Lower lobe of right lung (tissue), 2 donors: ENCODE results near the gene RAB43. TPM values are rescaled to one million over a fixed set of nuclear protein-coding genes. Genes with fewer than 3 reads are reported as not detected.

Source experiments
- ATAC-seq, 2 donors: fragments of 200-7000 bp; cut with Tn5 transposase; one replicate each; pipeline ENCODE4 v1.9.1; 2020 to 2022; ENCODE audit warnings: mild to moderate bottlenecking in 2 of 2, moderate library complexity in 2 of 2
- DNase-seq: peaks from one replicate; pipeline ENCODE4 v3.0.0-alpha.2; 2020
- H3K27ac ChIP-seq: fragments of 200-600 bp; one replicate; pipeline ENCODE4 v1.8.0; 2022
- H3K27me3 ChIP-seq: fragments of 200-600 bp; one replicate; pipeline ENCODE4 v1.8.0; 2022; ENCODE audit warnings: low read depth
- H3K36me3 ChIP-seq: fragments of 200-600 bp; one replicate; pipeline ENCODE4 v1.8.0; 2022; ENCODE audit warnings: mild to moderate bottlenecking
- H3K4me1 ChIP-seq: fragments of 200-600 bp; one replicate; pipeline ENCODE4 v1.8.0; 2022
- H3K4me3 ChIP-seq: fragments of 200-600 bp; one replicate; pipeline ENCODE4 v1.8.0; 2022; ENCODE audit warnings: mild to moderate bottlenecking
- H3K9me3 ChIP-seq: fragments of 200-600 bp; one replicate; pipeline ENCODE4 v1.8.0; 2022
- intact Hi-C: fragments of 100-400 bp; cut with DNase I; formaldehyde crosslinking; loops from one replicate; pipeline ENCODE4 v1.11.0; 2022
- total RNA-seq: library from RNA; stranded (reverse); fragmentation: NEBNext Ultra II Directional; extraction: Animal tissue kit (Norgen Biotek cat#: 25700); gene quantifications from one replicate; pipeline ENCODE4 v1.2.1, GENCODE V29; 2021
- TF ChIP-seq, protein P1 (sequence below): fragments of 200-600 bp; IDR thresholded peaks from one replicate; pipeline ENCODE4 v1.8.0; 2022; ENCODE audit warnings: antibody characterized with exemption, mild to moderate bottlenecking
- donor health status: DM: no; HTN: yes; CAD: no; lungs with severe emphysema.

Gene RAB43
- total RNA-seq, 1 donor from 2014 or later = 29.9 TPM

DNA sequence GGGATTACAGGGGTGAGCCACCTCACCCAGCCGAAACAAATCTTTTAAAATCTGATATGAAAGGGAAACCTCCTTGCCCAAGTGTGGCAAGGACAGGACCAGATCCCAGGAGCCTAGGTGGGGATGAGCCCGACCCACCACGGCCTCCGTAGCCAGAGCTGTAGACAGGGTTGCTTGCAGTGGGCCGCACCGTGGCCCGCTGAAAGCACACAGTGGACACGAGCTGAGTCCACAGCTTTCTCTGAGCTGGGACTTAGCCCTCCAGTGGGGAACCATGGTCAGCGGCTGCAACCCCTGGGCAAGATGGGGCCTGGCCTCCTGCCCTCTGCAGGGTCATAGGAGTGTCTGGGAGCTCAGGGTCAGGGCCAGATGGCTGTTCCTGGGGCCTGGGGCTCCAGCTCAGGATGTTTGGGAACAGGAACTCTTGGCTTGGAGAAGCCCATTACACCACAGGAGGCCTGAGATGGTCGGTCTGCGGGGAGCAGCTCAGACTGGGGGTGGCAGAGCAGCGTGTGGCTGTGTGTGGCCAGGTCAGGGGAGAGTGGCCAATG, 36.4 kb downstream of the RAB43 start:
- Histone ChIP-seq H3K36me3 (no peaks in the 10 kb centered on the region), H3K4me3 (no peak overlapping the region), H3K4me1 (peaks cover 10% of the 10 kb centered on the region), H3K27ac (no peak overlapping the region), H3K27me3 (no peaks in the 10 kb centered on the region), H3K9me3 (no peaks in the 10 kb centered on the region)
- ATAC-seq (no peak), DNase-seq (no peak)
- intact Hi-C loops = no loop called here
- TF ChIP-seq, protein P1, sequence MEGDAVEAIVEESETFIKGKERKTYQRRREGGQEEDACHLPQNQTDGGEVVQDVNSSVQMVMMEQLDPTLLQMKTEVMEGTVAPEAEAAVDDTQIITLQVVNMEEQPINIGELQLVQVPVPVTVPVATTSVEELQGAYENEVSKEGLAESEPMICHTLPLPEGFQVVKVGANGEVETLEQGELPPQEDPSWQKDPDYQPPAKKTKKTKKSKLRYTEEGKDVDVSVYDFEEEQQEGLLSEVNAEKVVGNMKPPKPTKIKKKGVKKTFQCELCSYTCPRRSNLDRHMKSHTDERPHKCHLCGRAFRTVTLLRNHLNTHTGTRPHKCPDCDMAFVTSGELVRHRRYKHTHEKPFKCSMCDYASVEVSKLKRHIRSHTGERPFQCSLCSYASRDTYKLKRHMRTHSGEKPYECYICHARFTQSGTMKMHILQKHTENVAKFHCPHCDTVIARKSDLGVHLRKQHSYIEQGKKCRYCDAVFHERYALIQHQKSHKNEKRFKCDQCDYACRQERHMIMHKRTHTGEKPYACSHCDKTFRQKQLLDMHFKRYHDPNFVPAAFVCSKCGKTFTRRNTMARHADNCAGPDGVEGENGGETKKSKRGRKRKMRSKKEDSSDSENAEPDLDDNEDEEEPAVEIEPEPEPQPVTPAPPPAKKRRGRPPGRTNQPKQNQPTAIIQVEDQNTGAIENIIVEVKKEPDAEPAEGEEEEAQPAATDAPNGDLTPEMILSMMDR = no peak

- peaks cover 10% of the 10 kb centered on the region for H3K4me1 ChIP-seq
- TF ChIP-seq, protein P1 = no peak
- H3K4me3 ChIP-seq = no peak overlapping the region
- no peaks in the 10 kb centered on the region for H3K9me3 ChIP-seq
- no peak for DNase-seq
- H3K27ac ChIP-seq = no peak overlapping the region
- H3K36me3 ChIP-seq = no peaks in the 10 kb centered on the region
- no peak for ATAC-seq
- intact Hi-C loops = no loop called here
- H3K27me3 ChIP-seq = no peaks in the 10 kb centered on the region
Observed at GRCh38 chr3:129084501-129084900, 37.1 kb downstream of the RAB43 start.

DNA sequence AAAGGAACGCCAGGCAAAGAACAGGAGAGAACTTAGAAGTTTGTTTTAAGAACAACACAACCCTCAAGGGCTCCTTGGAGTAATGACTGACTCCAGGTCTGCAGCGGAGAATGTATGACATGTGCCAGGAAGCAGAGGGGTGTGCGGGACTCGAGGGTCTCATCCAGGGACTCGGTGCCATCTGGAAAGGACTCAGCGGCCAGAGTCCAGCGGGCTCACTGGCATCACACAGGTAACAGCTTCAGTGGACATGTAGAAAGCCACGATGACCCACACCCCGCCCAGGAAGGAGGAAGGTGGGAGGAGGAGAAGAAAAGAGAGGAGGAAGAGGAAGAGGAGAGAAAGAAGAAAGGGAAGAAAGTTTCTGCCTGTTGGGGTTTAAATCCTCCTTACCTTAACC, 39.6 kb downstream of the RAB43 start:
- intact Hi-C loops = no loop called here
- Histone ChIP-seq H3K4me3 (no peak overlapping the region), H3K27ac (no peak overlapping the region), H3K4me1 (peaks cover 12% of the 10 kb centered on the region), H3K36me3 (no peaks in the 10 kb centered on the region), H3K27me3 (no peaks in the 10 kb centered on the region), H3K9me3 (no peaks in the 10 kb centered on the region)
- TF ChIP-seq, protein P1 = no peak
- ATAC-seq (no peak), DNase-seq (no peak)

DNA sequence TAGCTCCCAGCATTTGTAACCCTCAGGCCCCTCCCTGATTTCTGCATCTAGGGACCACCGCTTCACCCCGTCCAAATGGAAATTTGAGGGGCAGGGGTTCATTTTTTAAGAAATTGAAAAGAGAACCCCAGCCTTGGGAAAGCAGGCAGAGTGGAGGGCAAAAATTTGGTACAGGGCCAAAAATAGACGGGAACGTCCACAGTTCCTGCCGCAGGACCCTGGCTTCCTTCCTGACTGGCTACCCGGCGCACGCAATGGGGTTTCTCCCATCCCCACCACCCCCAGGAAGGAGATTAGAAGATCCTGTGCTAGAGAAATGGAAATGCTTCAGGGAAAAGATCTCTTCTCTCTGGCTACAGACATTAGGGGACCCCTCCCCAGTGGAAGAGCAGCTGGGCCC, 40.1 kb downstream of the RAB43 start:
- Histone ChIP-seq H3K36me3 (no peaks in the 10 kb centered on the region), H3K27ac (no peak overlapping the region), H3K9me3 (no peaks in the 10 kb centered on the region), H3K4me1 (peaks cover 6% of the 10 kb centered on the region), H3K4me3 (no peak overlapping the region), H3K27me3 (no peaks in the 10 kb centered on the region)
- no peak for DNase-seq
- intact Hi-C loops = no loop called here
- ATAC-seq = no peak
- TF ChIP-seq, protein P1 = no peak

DNA sequence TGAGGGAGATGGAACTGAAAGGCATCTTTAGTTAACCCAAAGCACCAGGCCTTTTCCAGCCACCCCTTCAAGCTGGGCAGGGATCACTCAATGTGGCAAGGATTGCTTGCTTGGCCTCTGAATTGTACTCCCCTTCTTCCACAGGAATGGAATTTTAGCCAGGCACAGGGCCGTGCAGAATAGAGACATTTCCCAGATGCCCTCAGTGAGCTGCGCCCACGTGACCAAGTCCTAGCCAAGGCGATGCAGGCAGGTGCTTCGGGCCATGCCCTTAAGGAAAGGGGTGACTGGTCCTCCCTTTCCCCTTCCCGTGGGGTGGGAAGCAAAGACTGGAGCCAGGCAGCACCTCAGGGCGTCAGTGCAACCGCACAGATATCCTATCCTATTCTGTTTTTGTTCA, 43.1 kb downstream of the RAB43 start:
- H3K27me3 ChIP-seq = no peaks in the 10 kb centered on the region
- no peak for DNase-seq

More for the DNA sequence above, 43.1 kb downstream of the RAB43 start:
- H3K4me3 ChIP-seq = no peak overlapping the region
- TF ChIP-seq, protein P1 = no peak
- no peaks in the 10 kb centered on the region for H3K36me3 ChIP-seq
- intact Hi-C loops = no loop called here
- no peaks in the 10 kb centered on the region for H3K9me3 ChIP-seq
- no peak overlapping the region for H3K27ac ChIP-seq
- ATAC-seq = no peak
- H3K4me1 ChIP-seq = peaks cover 5% of the 10 kb centered on the region
